BJ (cell line): ENCODE results near the gene TRAPPC2. TPM values are rescaled to one million over a fixed set of nuclear protein-coding genes. Genes with fewer than 3 reads are reported as not detected.

Experiments used
- CTCF ChIA-PET: fragments of 350-600 bp; formaldehyde crosslinking; extraction: SDS; loops from one replicate; lab custom pipeline; 2021; ENCODE audit warnings: antibody characterized with exemption, inconsistent platforms; lab: Yijun Ruan, JAX
- POLR2A ChIA-PET: fragments of 300-600 bp; sonication (Branson Sonifier 250); formaldehyde crosslinking; extraction: SDS; loops from one replicate; lab custom pipeline; 2021; ENCODE audit warnings: antibody characterized with exemption; lab: Charles Lee
- DNase-seq: peaks from one replicate; pipeline ENCODE4 v3.0.0-alpha.2; 2011; ENCODE audit warnings: low read depth
- H3K27me3 ChIP-seq: 2 replicates; pipeline ENCODE4 v1.6.0; 2011; ENCODE audit warnings: low read length; ENCODE audit not compliant: control insufficient read depth, insufficient read depth
- H3K36me3 ChIP-seq: 2 replicates; pipeline ENCODE4 v1.5.1; 2011; ENCODE audit warnings: low read length; ENCODE audit not compliant: control insufficient read depth, insufficient read depth
- H3K4me3 ChIP-seq: 2 replicates; pipeline ENCODE4 v1.5.1; 2011; ENCODE audit warnings: low read depth, mild to moderate bottlenecking, control low read depth, low read length
- polyA plus RNA-seq: library from polyadenylated mRNA; depleted of rRNA; stranded (reverse); fragments of >200 nt; gene quantifications from 2 replicates; pipeline ENCODE4 v1.2.3, GENCODE V29; 2011
- TF ChIP-seq, protein P1 (sequence below): IDR thresholded peaks from 2 replicates; pipeline ENCODE4 v1.5.1; 2011; ENCODE audit warnings: low read depth, mild to moderate bottlenecking, control low read depth, inconsistent platforms, low read length, moderate library complexity; ENCODE audit not compliant: insufficient read depth

Gene TRAPPC2
- polyA plus RNA-seq, 1 experiment, result 5.5 TPM

DNA sequence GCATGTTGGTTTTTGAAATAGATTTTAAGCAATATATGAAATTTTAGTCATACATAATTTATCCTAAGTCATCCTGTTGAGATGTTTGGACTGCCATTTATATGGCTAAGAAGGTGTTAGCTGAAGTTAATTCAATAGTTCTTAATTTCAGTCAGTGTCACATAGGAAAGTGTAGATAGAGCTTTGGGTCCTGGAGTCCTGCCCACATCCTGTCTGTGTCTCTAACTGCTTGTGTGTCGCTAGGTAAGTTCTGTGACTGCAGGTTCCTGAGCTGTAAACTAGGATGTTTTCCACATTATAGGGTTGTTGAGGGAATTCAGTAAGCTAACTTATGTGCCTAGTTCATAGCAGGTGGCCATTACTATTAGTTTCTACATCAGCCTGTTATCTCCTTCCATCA, 20.8 kb upstream of the TRAPPC2 start:
- H3K36me3 ChIP-seq, result peaks cover 4% of the 10 kb centered on the region
- POLR2A ChIA-PET, result no interaction called here

DNA sequence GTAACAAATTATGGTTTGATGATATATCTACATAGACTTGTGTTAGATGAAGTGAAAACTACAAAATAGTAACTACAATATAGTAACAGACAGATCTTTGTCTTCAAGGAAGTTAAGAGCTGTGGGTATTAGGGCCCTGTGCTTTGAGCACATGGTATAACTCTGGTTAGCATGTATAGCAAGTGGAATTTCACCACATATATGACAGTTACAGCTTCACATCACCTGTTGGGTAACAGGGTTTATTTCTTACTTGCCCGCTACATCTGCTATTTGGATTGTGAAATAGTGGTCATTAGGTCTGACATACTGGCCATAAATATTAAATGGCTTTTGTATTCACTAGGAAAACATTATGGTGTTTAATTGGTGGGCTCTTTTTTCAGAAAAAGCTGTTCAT, 20.3 kb upstream of the TRAPPC2 start:
- TF ChIP-seq, protein P1, sequence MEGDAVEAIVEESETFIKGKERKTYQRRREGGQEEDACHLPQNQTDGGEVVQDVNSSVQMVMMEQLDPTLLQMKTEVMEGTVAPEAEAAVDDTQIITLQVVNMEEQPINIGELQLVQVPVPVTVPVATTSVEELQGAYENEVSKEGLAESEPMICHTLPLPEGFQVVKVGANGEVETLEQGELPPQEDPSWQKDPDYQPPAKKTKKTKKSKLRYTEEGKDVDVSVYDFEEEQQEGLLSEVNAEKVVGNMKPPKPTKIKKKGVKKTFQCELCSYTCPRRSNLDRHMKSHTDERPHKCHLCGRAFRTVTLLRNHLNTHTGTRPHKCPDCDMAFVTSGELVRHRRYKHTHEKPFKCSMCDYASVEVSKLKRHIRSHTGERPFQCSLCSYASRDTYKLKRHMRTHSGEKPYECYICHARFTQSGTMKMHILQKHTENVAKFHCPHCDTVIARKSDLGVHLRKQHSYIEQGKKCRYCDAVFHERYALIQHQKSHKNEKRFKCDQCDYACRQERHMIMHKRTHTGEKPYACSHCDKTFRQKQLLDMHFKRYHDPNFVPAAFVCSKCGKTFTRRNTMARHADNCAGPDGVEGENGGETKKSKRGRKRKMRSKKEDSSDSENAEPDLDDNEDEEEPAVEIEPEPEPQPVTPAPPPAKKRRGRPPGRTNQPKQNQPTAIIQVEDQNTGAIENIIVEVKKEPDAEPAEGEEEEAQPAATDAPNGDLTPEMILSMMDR, result no peak
- Histone ChIP-seq H3K4me3 (no peak overlapping the region), H3K36me3 (peaks cover 4% of the 10 kb centered on the region), H3K27me3 (no peaks in the 10 kb centered on the region)
- CTCF ChIA-PET, result interaction anchor here (1.0 kb wide), 1 partner anchor 248 kb away, joined by 4 read pairs; no protein-coding TSS in a partner anchor
- POLR2A ChIA-PET, result no interaction called here
- no peak for DNase-seq

More for the DNA sequence above, 20.8 kb upstream of the TRAPPC2 start:
- H3K27me3 ChIP-seq, result no peaks in the 10 kb centered on the region
- CTCF ChIA-PET, result interaction anchor here (1.0 kb wide), 1 partner anchor 249 kb away, joined by 4 read pairs; no protein-coding TSS in a partner anchor
- H3K4me3 ChIP-seq, result no peak overlapping the region
- no peak for DNase-seq
- TF ChIP-seq, protein P1, result no peak

DNA sequence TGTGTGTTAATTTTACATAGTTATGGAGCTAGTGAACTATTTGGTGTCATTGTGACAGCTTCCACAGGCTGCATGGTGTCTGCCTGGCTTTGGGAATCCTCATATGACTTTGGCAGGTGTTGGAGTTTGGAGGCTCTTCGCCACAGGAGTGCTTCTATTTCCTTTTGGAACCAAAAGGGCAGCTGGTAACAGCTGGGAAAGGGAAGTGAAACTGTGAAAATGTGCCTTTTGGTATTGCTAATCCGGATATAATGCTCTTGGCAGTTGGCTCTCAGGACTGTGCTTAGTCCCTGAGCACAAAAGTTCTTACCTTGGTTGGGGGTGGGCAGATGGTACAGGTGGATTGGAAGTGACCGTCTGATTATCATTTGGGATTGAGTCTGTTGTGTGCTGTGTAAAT, 18.2 kb upstream of the TRAPPC2 start:
- POLR2A ChIA-PET, result no interaction called here
- TF ChIP-seq, protein P1, result no peak
- no peak for DNase-seq
- H3K27me3 ChIP-seq, result no peaks in the 10 kb centered on the region
- CTCF ChIA-PET, result interaction anchor here (0.8 kb wide), 1 partner anchor 279 kb away, joined by 4 read pairs; no protein-coding TSS in a partner anchor
- H3K4me3 ChIP-seq, result no peak overlapping the region
- H3K36me3 ChIP-seq, result peaks cover 4% of the 10 kb centered on the region

DNA sequence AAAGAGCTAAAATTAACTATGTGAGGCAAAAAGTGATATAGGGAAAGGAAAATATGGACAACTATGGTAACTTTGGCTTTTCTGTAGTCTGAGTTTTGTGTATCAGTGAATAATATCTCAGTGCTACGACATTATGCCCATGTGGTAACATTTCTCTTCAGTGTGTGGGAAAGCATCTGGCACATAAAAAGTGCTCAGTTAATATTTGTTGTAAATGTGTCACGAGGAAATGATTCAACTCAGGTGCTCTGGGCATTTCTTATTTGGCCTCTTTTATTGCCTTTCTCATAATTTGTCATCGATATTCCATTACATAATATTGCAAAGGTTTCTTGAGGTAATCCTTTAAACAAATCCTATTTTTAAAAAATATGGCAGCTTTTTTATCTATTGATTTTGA, 17.7 kb upstream of the TRAPPC2 start:
- DNase-seq, result no peak
- CTCF ChIA-PET, result interaction anchor here (0.8 kb wide), 1 partner anchor 280 kb away, joined by 4 read pairs; no protein-coding TSS in a partner anchor
- TF ChIP-seq, protein P1, result no peak
- Histone ChIP-seq H3K27me3 (no peaks in the 10 kb centered on the region), H3K36me3 (peaks cover 4% of the 10 kb centered on the region), H3K4me3 (no peak overlapping the region)
- POLR2A ChIA-PET, result no interaction called here

DNA sequence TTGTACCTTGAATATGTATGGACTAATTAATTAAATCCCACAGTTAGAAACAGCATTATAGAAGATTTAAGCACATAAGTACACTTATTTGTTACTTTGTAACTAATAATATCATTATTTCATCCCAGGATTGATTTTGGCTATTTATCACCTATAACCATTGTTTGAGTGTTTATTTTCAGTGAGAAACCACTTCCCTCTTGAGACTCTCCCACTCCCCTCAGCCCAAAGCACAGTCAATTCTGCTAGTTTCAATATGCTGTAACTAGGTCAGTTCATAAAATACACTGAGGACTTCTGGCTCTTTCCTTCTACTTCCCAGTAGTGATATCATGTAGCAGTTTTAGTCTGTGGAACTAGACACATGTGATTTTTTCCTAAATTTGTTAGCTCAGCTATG, 16.4 kb upstream of the TRAPPC2 start:
- ChIA-PET CTCF (interaction anchor here (1.0 to 2.3 kb wide), 5 partner anchors 58 to 281 kb away, joined by 3 to 6 read pairs (median 3); partner anchors contain the start of gene GEMIN8), POLR2A (no interaction called here)
- TF ChIP-seq, protein P1, result no peak
- no peak for DNase-seq
- H3K36me3 ChIP-seq, result peaks cover 1% of the 10 kb centered on the region; the same call in 1 of the 2 replicates
- H3K27me3 ChIP-seq, result no peaks in the 10 kb centered on the region
- H3K4me3 ChIP-seq, result no peak overlapping the region
